OCI-LY7 (cell line): ENCODE measurements around the gene TMEM164.

Experiments
- CTCF ChIP-seq: fragments of 200-600 bp; sonication (generic); conservative IDR thresholded peaks from 2 replicates; pipeline ENCODE4 v1.5.1; 2014; ENCODE audit warnings: mild to moderate bottlenecking, antibody characterized with exemption, low read length, moderate library complexity, mixed read lengths
- EZH2phosphoT487 ChIP-seq: fragments of 200-600 bp; sonication (generic); IDR thresholded peaks from 2 replicates; pipeline ENCODE4 v1.6.1; 2018; ENCODE audit warnings: low read depth, borderline replicate concordance, mild to moderate bottlenecking, mixed run types, antibody characterized with exemption, low read length, moderate library complexity, mixed read lengths

- TF ChIP-seq CTCF, result no peak
- TF ChIP-seq EZH2phosphoT487, result no peak
Measured at GRCh38 chrX:110015032-110015431, 12.1 kb downstream of the TMEM164 start.
